Ramos (cell line): ENCODE measurements around the gene CCDC91.

Experiments
- in situ Hi-C: fragments of 300-500 bp; cut with MboI; formaldehyde crosslinking; loops from one replicate; pipeline ENCODE4 v1.14.3; 2022; ENCODE audit warnings: low sequenced_read_pairs; ENCODE audit not compliant: unreplicated experiment

Gene CCDC91

GRCh38 chr12:28563286-28563685 is 373.0 kb downstream of the CCDC91 start:
- in situ Hi-C loops, result no loop called here

- in situ Hi-C loops, result no loop called here
These were observed 373.7 kb downstream of the CCDC91 start for GRCh38 chr12:28563936-28564335.

- in situ Hi-C loops, result no loop called here
These were observed 377.9 kb downstream of the CCDC91 start for GRCh38 chr12:28568118-28568517.

- in situ Hi-C loops, result no loop called here
These were observed 378.4 kb downstream of the CCDC91 start for GRCh38 chr12:28568704-28569103.

GRCh38 chr12:28569698-28570411 is 379.6 kb downstream of the CCDC91 start:
- in situ Hi-C loops, result no loop called here

- in situ Hi-C loops, result no loop called here
These were observed 380.6 kb downstream of the CCDC91 start for GRCh38 chr12:28570811-28571210.

GRCh38 chr12:28574746-28575592 is 384.7 kb downstream of the CCDC91 start:
- in situ Hi-C loops, result no loop called here

- in situ Hi-C loops, result no loop called here
These were observed 385.4 kb downstream of the CCDC91 start for GRCh38 chr12:28575593-28576205.

- in situ Hi-C loops, result no loop called here
These were observed 388.1 kb downstream of the CCDC91 start for GRCh38 chr12:28578361-28578760.

- in situ Hi-C loops, result no loop called here
These were observed 388.6 kb downstream of the CCDC91 start for GRCh38 chr12:28578833-28579252.

- in situ Hi-C loops, result no loop called here
These were observed 392.6 kb downstream of the CCDC91 start for GRCh38 chr12:28582672-28583376.

- in situ Hi-C loops, result no loop called here
These were observed 393.5 kb downstream of the CCDC91 start for GRCh38 chr12:28583701-28584261.

GRCh38 chr12:28585146-28585545 is 394.9 kb downstream of the CCDC91 start:
- in situ Hi-C loops, result no loop called here

GRCh38 chr12:28586481-28586880 is 396.2 kb downstream of the CCDC91 start:
- in situ Hi-C loops, result no loop called here

GRCh38 chr12:28591831-28592230 is 401.6 kb downstream of the CCDC91 start:
- in situ Hi-C loops, result no loop called here
